Cardiac muscle cell (in vitro differentiated cells and primary cell): Measurements from ENCODE around the gene AGAP3. TPM values are rescaled to one million over a fixed set of nuclear protein-coding genes. Genes with fewer than 3 reads are reported as not detected.

ENCODE experiments used
- DNase-seq, 2 donors: peaks; one replicate each; pipeline versions ENCODE4 v3.0.0 to v3.0.0-alpha.2; 2010 to 2017; ENCODE audit warnings: low read depth in 1 of 2, low spot score in 1 of 2
- H3K27ac ChIP-seq: fragments of 200-600 bp; sonication (generic); 2 replicates; pipeline ENCODE4 v1.5.1; 2016
- H3K27me3 ChIP-seq: fragments of 200-600 bp; sonication (generic); 2 replicates; pipeline ENCODE4 v1.6.0; 2016; ENCODE audit warnings: control low read depth
- H3K36me3 ChIP-seq: fragments of 200-600 bp; sonication (generic); 2 replicates; pipeline ENCODE4 v1.5.1; 2016; ENCODE audit warnings: control low read depth
- H3K4me1 ChIP-seq: fragments of 200-600 bp; sonication (generic); 2 replicates; pipeline ENCODE4 v1.8.1; 2017; ENCODE audit warnings: low read depth, mild to moderate bottlenecking, mixed run types
- H3K4me3 ChIP-seq: fragments of 200-600 bp; sonication (generic); 2 replicates; pipeline ENCODE4 v1.5.1; 2016; ENCODE audit warnings: mild to moderate bottlenecking
- H3K9me3 ChIP-seq: fragments of 200-600 bp; sonication (generic); 2 replicates; pipeline ENCODE4 v1.5.1; 2017; ENCODE audit warnings: low read depth, mild to moderate bottlenecking, control low read depth
- CTCF ChIP-seq: IDR thresholded peaks from 2 replicates; pipeline ENCODE4 v1.5.1; 2012; ENCODE audit warnings: low read depth, mild to moderate bottlenecking, low read length
- polyA plus RNA-seq: library from polyadenylated mRNA; unstranded; fragments of >200 nt; fragmentation: Nextera tagmentation; extraction: Ambion mirVana; gene quantifications from 2 replicates; pipeline ENCODE4 v1.2.1, GENCODE V29; 2016
- total RNA-seq: library from RNA; depleted of rRNA; stranded (reverse); fragments of >200 nt; gene quantifications from 2 replicates; pipeline ENCODE4 v1.2.3, GENCODE V29; 2016

Gene AGAP3
- total and polyA plus RNA-seq, 2 experiments from 2014 or later: 106 to 115 TPM

DNA sequence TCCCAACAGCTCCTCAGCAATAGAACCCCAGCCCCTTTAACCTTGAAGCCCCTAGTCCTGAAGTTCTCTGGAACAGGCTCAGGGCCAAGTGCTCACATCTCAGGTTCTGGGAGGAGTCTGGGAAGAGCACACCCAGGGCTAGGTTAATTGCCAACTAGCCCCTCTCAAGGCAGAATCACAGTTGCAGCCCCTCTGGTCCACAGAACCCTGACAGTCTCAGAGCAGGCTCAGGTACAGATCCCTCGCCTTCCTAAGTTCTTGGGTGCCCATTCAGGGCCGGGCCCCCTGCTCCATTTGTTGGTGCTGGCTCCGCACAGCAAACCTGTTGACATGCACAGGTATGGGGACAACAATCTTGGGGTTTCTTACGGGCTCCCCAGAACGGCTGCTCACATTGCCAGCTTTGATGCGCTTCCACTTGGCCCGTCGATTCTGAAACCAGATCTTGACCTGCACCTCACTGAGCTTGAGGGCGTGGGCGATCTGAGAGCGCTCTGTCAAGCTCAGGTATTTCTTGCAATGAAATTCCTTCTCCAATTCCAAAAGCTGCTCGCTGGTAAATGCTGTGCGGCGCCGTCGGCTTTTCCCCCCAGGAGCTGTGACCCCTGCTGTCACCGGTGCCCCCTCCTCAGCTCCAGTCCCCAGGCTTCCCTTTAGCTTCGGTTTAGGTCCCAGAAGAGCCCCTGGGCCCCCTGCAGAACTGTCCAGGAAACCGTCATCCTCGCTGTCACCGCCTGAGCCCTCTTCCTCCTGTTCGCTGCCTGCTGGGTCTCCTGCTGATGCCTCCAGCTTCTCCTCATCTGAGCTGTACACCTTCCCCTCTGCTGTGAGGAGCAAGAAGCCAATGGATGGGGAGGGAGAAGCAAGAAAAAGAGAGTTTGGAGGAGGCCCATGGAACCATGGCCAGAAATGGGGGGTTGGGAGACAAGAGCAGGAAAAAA lies 62.3 kb downstream of the AGAP3 start:
- no peak for TF ChIP-seq CTCF
- peaks cover 14% of the 10 kb centered on the region for H3K4me1 ChIP-seq
- H3K9me3 ChIP-seq: no peaks in the 10 kb centered on the region
- no peak overlapping the region for H3K4me3 ChIP-seq
- DNase-seq: no peak
- H3K27ac ChIP-seq: no peak overlapping the region
- peaks cover 7% of the 10 kb centered on the region for H3K36me3 ChIP-seq
- H3K27me3 ChIP-seq: no peaks in the 10 kb centered on the region

DNA sequence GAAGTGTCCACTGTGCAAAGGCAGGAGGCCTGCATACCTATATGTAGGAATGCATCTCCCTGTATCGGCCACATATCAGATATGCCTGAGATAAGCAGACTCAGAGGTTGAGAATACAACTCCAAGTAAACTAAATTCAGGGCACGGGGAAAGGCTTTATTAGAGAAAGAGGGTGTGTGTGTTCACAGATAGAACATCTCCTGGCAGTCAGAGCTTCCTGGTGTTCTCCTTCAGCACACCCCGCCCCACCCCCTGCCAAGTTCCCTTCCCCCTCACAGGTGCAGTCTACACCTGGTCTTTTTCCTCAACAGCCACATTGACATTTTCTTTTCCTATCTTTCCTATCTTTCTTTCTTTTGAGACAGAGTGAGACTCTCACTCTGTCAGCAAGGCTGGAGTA lies 64.1 kb downstream of the AGAP3 start:
- H3K27me3 ChIP-seq: no peaks in the 10 kb centered on the region
- peaks cover 22% of the 10 kb centered on the region for H3K4me1 ChIP-seq
- H3K27ac ChIP-seq: no peak overlapping the region
- DNase-seq: no peak
- TF ChIP-seq CTCF: no peak
- no peaks in the 10 kb centered on the region for H3K9me3 ChIP-seq
- H3K36me3 ChIP-seq: no peaks in the 10 kb centered on the region
- no peak overlapping the region for H3K4me3 ChIP-seq

DNA sequence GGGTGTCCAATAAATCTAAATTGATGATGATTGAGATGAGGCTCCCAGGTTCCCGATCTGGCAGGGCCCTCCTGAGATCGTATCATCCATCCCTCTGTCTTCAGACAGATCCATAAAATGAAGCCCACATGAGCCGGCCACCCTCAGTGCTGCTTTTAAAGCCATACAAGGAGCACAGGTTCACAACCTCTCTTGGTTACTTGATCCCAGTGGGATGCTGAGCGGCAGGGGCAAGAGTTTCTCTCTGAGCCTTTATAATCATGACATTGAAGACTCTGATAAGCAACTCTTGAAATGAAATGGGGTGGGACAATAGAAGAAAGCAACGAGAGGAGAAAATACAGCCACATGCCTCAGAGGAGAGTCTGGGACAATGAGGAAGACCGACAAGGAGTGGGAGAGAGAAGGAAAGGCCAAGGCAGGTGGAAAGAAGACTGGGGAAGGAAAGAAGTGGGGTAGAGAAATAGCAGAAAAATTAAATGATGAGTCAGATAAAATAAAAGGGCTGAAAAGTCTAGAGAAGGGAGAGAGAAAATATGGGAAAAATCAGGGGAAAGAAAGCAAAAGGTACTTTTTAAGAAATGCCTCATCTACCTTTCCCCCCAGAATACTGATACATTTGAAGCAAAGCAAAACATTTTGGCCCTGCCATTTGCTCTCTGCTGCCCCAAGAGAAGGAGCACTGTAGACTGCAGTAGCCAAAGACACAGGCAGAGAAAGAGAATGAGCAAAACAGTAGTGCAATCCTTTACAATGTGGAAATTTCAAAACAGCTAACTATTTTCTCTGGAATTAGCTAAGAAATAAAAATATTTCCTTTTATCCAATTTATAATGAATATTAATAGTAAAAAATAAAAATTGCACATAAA lies 66.6 kb downstream of the AGAP3 start:
- Histone ChIP-seq H3K4me3 (no peak overlapping the region), H3K27me3 (no peaks in the 10 kb centered on the region), H3K27ac (no peak overlapping the region), H3K9me3 (no peaks in the 10 kb centered on the region), H3K36me3 (no peaks in the 10 kb centered on the region), H3K4me1 (peaks cover 22% of the 10 kb centered on the region)
- no peak for DNase-seq
- peak; percentile 23 for TF ChIP-seq CTCF

- H3K4me1 ChIP-seq: peaks cover 21% of the 10 kb centered on the region
- no peak for DNase-seq
- H3K36me3 ChIP-seq: no peaks in the 10 kb centered on the region
- no peak overlapping the region for H3K27ac ChIP-seq
- TF ChIP-seq CTCF: no peak
- H3K27me3 ChIP-seq: no peaks in the 10 kb centered on the region
- no peaks in the 10 kb centered on the region for H3K9me3 ChIP-seq
- no peak overlapping the region for H3K4me3 ChIP-seq
These were observed 71.5 kb downstream of the AGAP3 start for GRCh38 chr7:151157645-151158329.

DNA sequence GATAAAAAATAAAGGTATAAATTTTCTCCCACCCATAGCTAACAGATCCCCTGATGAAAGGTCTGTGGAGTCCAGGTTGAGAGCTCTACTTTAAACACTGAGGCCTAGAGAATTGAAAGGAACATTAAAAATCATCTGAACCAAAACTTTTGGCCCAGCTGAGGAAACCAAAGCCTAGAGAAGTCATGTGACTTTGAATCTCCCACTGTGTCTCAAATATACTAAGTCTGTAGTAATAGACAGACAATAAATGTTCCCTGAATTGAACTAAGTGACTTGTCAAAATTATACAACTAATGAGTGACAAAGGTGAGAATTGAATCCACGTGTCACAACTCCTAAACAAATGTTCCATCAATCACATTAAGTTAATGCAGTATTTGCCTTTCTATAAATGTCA lies 75.5 kb downstream of the AGAP3 start:
- DNase-seq: no peak
- TF ChIP-seq CTCF: no peak
- Histone ChIP-seq H3K27me3 (peaks cover 31% of the 10 kb centered on the region), H3K27ac (no peak overlapping the region), H3K4me3 (no peak overlapping the region), H3K36me3 (no peaks in the 10 kb centered on the region), H3K9me3 (no peaks in the 10 kb centered on the region), H3K4me1 (no peaks in the 10 kb centered on the region)
